GM12878 (cell line): Measurements from ENCODE around the gene DNAJC5.

Experiments used
- CBX3 ChIP-seq: fragments of 200-600 bp; sonication (generic); IDR thresholded peaks from 2 replicates; pipeline ENCODE4 v1.6.1; 2016; ENCODE audit warnings: low read depth, borderline replicate concordance
- CBX5 ChIP-seq: sonication (generic); IDR thresholded peaks from 2 replicates; pipeline ENCODE4 v1.6.1; 2016; ENCODE audit warnings: low read depth, moderate library complexity, mild to moderate bottlenecking, inconsistent platforms
- ETV6 ChIP-seq, 2 experiments: fragments of 450-650 bp in 1 of 2; IDR thresholded peaks in 1 of 2; conservative IDR thresholded peaks in 1 of 2; 2 replicates each; pipeline ENCODE4 v1.6.1; 2014; ENCODE audit warnings: antibody characterized with exemption in 1 of 2, borderline replicate concordance in 1 of 2, low read depth in 1 of 2, mild to moderate bottlenecking in 1 of 2, moderate library complexity in 1 of 2
- EZH2 ChIP-seq: IDR thresholded peaks from 2 replicates; pipeline ENCODE4 v1.6.1; 2012; ENCODE audit warnings: low read depth, mild to moderate bottlenecking, control low read depth, inconsistent platforms, low read length, borderline replicate concordance; ENCODE audit not compliant: control insufficient read depth
- GABPA ChIP-seq: IDR thresholded peaks from 2 replicates; pipeline ENCODE4 v1.6.1; 2014; ENCODE audit warnings: antibody characterized with exemption, low read depth, mild to moderate bottlenecking, inconsistent platforms
- MXI1 ChIP-seq: fragments of 150-350 bp; IDR thresholded peaks from 2 replicates; pipeline ENCODE4 v1.6.1; 2011; ENCODE audit warnings: low read depth, mild to moderate bottlenecking, inconsistent platforms, low read length, improper control_type of control experiment
- MYC ChIP-seq: IDR thresholded peaks from 2 replicates; pipeline ENCODE4 v1.6.1; 2011; ENCODE audit warnings: mild to moderate bottlenecking, low read length, moderate library complexity, inconsistent platforms; ENCODE audit not compliant: insufficient read depth, insufficient replicate concordance, insufficient read length, severe bottlenecking
- NRF1 ChIP-seq: conservative IDR thresholded peaks from 2 replicates; pipeline ENCODE4 v1.6.1; 2011; ENCODE audit warnings: mild to moderate bottlenecking, low read depth, low read length, improper control_type of control experiment
- ZBTB33 ChIP-seq: fragments of 450-650 bp; IDR thresholded peaks from 2 replicates; pipeline ENCODE4 v1.6.1; 2017; ENCODE audit warnings: mild to moderate bottlenecking
- TF ChIP-seq, protein P1 (sequence below), 3 experiments: IDR thresholded peaks in 2 of 3; conservative IDR thresholded peaks in 1 of 3; 2 replicates each; pipeline ENCODE4 v1.5.1; 2011; ENCODE audit warnings: low read depth in 3 of 3, low read length in 3 of 3, mild to moderate bottlenecking in 3 of 3, control low read depth in 2 of 3, moderate library complexity in 2 of 3, inconsistent platforms in 1 of 3, mixed read lengths in 1 of 3; ENCODE audit not compliant: control insufficient read depth in 2 of 3, insufficient read depth in 1 of 3; ENCODE audit errors: extremely low read depth in 1 of 3
- TF ChIP-seq, protein P2 (sequence below): IDR thresholded peaks from 2 replicates; pipeline ENCODE4 v1.6.1; 2011; ENCODE audit warnings: low read depth, low read length, improper control_type of control experiment, borderline replicate concordance

DNA sequence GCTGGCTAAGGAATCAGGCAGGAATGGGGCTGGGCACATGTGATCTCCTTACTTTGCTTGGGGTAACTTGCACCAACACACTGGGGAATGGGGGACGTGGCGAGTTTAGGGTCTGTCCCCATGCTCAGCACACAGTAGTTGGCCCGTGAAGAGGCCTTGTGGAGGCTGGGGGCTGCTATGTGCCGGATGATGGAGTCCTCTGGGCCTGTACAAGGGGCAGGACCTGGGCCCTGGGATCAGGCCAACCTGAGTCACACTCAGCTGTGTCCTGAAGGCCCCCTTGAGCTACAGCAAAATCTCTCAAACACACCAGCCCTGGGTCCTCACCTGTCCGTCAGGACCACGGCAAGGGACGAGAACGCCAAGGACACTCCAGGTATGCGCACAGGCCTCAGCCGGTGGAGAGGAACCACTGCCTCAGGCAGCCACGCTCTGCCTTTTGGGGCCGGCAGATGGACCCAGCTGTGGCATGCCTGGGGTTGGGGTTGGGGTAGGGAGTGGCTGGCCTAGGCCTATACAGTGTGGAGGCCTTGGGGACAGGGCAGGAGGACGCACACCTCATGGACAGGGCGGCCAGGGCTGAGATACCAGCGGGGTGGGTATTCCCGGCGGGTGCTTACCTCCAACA lies 50.2 kb downstream of the DNAJC5 start:
- TF ChIP-seq MYC (no peak), EZH2 (no peak), MXI1 (no peak), GABPA (no peak), CBX5 (no peak), ETV6 (conservative IDR thresholded peaks at IDR 0.05 in 1 of 2, IDR thresholded peaks at IDR 0.05 in 1 of 2; ENCODE audit: borderline replicate concordance in 1 of 2, low read depth in 1 of 2) (no peak), CBX3 (no peak), ZBTB33 (no peak), NRF1 (no peak)
- TF ChIP-seq, protein P1, sequence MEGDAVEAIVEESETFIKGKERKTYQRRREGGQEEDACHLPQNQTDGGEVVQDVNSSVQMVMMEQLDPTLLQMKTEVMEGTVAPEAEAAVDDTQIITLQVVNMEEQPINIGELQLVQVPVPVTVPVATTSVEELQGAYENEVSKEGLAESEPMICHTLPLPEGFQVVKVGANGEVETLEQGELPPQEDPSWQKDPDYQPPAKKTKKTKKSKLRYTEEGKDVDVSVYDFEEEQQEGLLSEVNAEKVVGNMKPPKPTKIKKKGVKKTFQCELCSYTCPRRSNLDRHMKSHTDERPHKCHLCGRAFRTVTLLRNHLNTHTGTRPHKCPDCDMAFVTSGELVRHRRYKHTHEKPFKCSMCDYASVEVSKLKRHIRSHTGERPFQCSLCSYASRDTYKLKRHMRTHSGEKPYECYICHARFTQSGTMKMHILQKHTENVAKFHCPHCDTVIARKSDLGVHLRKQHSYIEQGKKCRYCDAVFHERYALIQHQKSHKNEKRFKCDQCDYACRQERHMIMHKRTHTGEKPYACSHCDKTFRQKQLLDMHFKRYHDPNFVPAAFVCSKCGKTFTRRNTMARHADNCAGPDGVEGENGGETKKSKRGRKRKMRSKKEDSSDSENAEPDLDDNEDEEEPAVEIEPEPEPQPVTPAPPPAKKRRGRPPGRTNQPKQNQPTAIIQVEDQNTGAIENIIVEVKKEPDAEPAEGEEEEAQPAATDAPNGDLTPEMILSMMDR (IDR thresholded peaks at IDR 0.05 in 2 of 3, conservative IDR thresholded peaks at IDR 0.05 in 1 of 3; ENCODE audit: control insufficient read depth in 2 of 3, extremely low read depth in 1 of 3, insufficient read depth in 1 of 3, low read depth in 3 of 3, low read length in 3 of 3): no peak
- TF ChIP-seq, protein P2, sequence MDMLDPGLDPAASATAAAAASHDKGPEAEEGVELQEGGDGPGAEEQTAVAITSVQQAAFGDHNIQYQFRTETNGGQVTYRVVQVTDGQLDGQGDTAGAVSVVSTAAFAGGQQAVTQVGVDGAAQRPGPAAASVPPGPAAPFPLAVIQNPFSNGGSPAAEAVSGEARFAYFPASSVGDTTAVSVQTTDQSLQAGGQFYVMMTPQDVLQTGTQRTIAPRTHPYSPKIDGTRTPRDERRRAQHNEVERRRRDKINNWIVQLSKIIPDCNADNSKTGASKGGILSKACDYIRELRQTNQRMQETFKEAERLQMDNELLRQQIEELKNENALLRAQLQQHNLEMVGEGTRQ: no peak
